Lung (tissue), 12 donors: ENCODE results near the gene CACNB4. TPM values are rescaled to one million over a fixed set of nuclear protein-coding genes. Genes with fewer than 3 reads are reported as not detected.

Source experiments
- ATAC-seq: fragments of 200-7000 bp; cut with Tn5 transposase; one replicate; pipeline ENCODE4 v1.9.1; 2020; ENCODE audit warnings: moderate number of reproducible peaks; ENCODE audit not compliant: insufficient read depth, low FRiP score
- DNase-seq, 3 donors: peaks; one replicate each; pipeline ENCODE4 v3.0.0-alpha.2; 2013 to 2017
- H3K27ac ChIP-seq, 2 donors: one replicate each; pipeline ENCODE4 v1.5.1; 2013; ENCODE audit warnings: mild to moderate bottlenecking in 2 of 2, moderate library complexity in 2 of 2, control low read depth in 1 of 2, inconsistent platforms in 1 of 2, low read depth in 1 of 2, low read length in 1 of 2
- H3K27me3 ChIP-seq, 3 donors: one replicate each; pipeline ENCODE4 v1.5.1; 2013; ENCODE audit warnings: low read length in 2 of 3; ENCODE audit not compliant: control insufficient read depth in 3 of 3, insufficient read depth in 3 of 3
- H3K36me3 ChIP-seq, 4 donors: one replicate each; pipeline ENCODE4 v1.5.1; 2013; ENCODE audit warnings: low read length in 4 of 4, mild to moderate bottlenecking in 1 of 4, moderate library complexity in 1 of 4; ENCODE audit not compliant: control insufficient read depth in 4 of 4, insufficient read depth in 4 of 4
- H3K4me1 ChIP-seq, 5 donors: one replicate each; pipeline ENCODE4 v1.5.1; 2013; ENCODE audit warnings: low read length in 5 of 5, mild to moderate bottlenecking in 2 of 5, moderate library complexity in 1 of 5; ENCODE audit not compliant: control insufficient read depth in 5 of 5, insufficient read depth in 5 of 5
- H3K4me3 ChIP-seq: one replicate; pipeline ENCODE4 v1.5.1; 2013; ENCODE audit warnings: mild to moderate bottlenecking, control low read depth, moderate library complexity
- H3K9ac ChIP-seq, 2 donors: one replicate each; pipeline ENCODE4 v1.5.1; 2013; ENCODE audit warnings: low read length in 2 of 2, control low read depth in 1 of 2; ENCODE audit not compliant: insufficient read depth in 1 of 2
- H3K9me3 ChIP-seq, 4 donors: one replicate each; pipeline ENCODE4 v1.5.1; 2013; ENCODE audit warnings: low read length in 3 of 4, mild to moderate bottlenecking in 1 of 4, moderate library complexity in 1 of 4; ENCODE audit not compliant: control insufficient read depth in 4 of 4, insufficient read depth in 3 of 4
- WGBS, 2 donors: extraction: QIAGEN DNeasy Blood & Tissue Kit; methylation state at CpG; one replicate each; pipeline ENCODE4 v1.1.7; 2013; 5-methylcytosine and 5-hydroxymethylcytosine counted together
- polyA plus RNA-seq, 2 donors: library from polyadenylated mRNA; stranded (reverse); fragments of 200-250 nt; gene quantifications; one replicate each; pipeline ENCODE4 v1.2.1, GENCODE V29; 2013
- total RNA-seq, 2 donors: library from RNA; depleted of rRNA in 1 of 2; stranded (reverse); fragments of >200 nt in 1 of 2; gene quantifications; one replicate each; pipeline ENCODE4 v1.2.1, GENCODE V29; 2014 to 2021
- TF ChIP-seq, protein P1 (sequence below): IDR thresholded peaks from 2 replicates; pipeline ENCODE4 v1.5.1; 2012; ENCODE audit warnings: mild to moderate bottlenecking; ENCODE audit errors: control extremely low read depth, extremely low read depth
- donor health status: control.
- donor health status: control.
- donor health status: Bipolar disorder and iron deficiency.
- donor health status: healthy.
- donor health status: DM: yes; HTN: yes; CAD: no.

CACNB4 gene
- total and polyA plus RNA-seq, 4 donors, result 0.57 to 10.9 (median 5.5) TPM

DNA sequence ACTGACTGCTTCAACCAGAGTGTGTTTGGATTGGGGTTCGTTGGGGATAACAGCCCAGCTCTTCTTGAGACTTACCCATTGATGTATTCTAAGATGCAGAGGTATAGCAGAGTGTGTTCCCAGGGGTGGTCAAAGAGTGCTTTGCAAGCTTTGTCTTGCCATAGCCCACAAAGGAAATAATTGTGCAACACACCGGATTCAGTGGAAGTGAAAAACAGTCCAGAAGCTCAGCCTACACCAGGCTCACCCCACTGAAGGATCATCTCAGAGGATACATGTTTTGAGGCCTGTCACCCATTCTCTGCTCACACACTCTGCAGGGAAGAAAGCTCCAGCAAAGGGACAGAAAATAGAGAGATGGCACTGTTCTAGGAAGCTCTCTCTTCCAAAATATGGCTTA, 9.6 kb downstream of the CACNB4 start:
- no peaks in the 10 kb centered on the region for H3K27me3 ChIP-seq
- no peak overlapping the region for H3K9ac ChIP-seq
- TF ChIP-seq, protein P1, sequence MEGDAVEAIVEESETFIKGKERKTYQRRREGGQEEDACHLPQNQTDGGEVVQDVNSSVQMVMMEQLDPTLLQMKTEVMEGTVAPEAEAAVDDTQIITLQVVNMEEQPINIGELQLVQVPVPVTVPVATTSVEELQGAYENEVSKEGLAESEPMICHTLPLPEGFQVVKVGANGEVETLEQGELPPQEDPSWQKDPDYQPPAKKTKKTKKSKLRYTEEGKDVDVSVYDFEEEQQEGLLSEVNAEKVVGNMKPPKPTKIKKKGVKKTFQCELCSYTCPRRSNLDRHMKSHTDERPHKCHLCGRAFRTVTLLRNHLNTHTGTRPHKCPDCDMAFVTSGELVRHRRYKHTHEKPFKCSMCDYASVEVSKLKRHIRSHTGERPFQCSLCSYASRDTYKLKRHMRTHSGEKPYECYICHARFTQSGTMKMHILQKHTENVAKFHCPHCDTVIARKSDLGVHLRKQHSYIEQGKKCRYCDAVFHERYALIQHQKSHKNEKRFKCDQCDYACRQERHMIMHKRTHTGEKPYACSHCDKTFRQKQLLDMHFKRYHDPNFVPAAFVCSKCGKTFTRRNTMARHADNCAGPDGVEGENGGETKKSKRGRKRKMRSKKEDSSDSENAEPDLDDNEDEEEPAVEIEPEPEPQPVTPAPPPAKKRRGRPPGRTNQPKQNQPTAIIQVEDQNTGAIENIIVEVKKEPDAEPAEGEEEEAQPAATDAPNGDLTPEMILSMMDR, result no peak
- no peak overlapping the region for H3K27ac ChIP-seq
- no peaks in the 10 kb centered on the region for H3K9me3 ChIP-seq
- 21 to 46% methylated on average over 2 of the region's 2 CpGs for WGBS, 2 donors
- ATAC-seq (no peak), DNase-seq (no peak)
- H3K4me3 ChIP-seq, result no peak overlapping the region
- no peaks in the 10 kb centered on the region for H3K36me3 ChIP-seq
- H3K4me1 ChIP-seq, result peaks cover 0 to 1% (median 0%) of the 10 kb centered on the region in 5 donors

DNA sequence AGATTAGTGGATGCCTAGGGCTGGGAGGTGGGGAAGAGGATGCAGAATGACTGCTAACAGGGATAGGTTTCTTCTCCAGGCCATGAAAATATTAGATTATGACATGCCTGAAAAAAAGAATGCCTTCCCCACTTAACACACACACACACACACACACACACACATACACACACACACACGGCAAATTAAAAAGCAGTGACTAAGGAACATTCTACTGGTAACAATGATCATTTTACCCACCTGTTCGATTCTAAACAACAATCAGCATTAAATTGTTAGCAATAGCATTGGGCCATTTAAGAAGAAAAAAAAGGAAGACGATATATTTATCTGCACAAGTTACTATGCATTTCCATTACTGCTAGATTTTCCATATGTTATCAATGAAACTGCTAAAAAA, 10.8 kb downstream of the CACNB4 start:
- Histone ChIP-seq H3K27ac (no peak overlapping the region), H3K9ac (no peak overlapping the region), H3K27me3 (no peaks in the 10 kb centered on the region), H3K4me1 (peaks cover 0 to 1% (median 0%) of the 10 kb centered on the region in 5 donors), H3K9me3 (no peaks in the 10 kb centered on the region), H3K4me3 (no peak overlapping the region), H3K36me3 (no peaks in the 10 kb centered on the region)
- TF ChIP-seq, protein P1, result no peak
- WGBS, 2 donors, result 70 to 79% methylated on average over 3 of the region's 3 CpGs
- DNase-seq (no peak), ATAC-seq (no peak)

DNA sequence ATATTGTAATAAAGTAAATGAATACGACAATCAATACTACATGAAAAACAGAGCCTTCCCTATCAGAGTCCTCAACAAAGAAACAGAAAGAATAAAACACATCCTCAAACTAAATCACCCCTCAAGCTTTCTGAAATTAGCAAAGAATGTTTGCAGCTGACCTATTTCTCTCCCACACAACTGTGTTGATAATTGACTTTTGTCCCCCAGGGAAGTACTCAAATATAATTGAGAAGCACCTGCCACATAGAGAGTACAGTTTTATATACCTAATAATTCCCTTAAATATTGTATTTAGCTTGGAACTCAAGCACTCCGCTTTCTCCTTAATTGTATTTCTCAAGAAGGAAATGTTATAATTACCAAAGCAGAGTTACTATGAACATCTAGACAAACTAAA, 12.6 kb downstream of the CACNB4 start:
- no peak overlapping the region for H3K4me3 ChIP-seq
- H3K27ac ChIP-seq, result no peak overlapping the region
- 93 to 97% methylated on average over 2 of the region's 2 CpGs for WGBS, 2 donors
- peaks cover 0 to 1% (median 0%) of the 10 kb centered on the region in 5 donors for H3K4me1 ChIP-seq
- no peak overlapping the region for H3K9ac ChIP-seq
- ATAC-seq, result no peak
- H3K36me3 ChIP-seq, result no peaks in the 10 kb centered on the region
- H3K9me3 ChIP-seq, result no peaks in the 10 kb centered on the region
- TF ChIP-seq, protein P1, result no peak
- no peaks in the 10 kb centered on the region for H3K27me3 ChIP-seq
- DNase-seq, result no peak

DNA sequence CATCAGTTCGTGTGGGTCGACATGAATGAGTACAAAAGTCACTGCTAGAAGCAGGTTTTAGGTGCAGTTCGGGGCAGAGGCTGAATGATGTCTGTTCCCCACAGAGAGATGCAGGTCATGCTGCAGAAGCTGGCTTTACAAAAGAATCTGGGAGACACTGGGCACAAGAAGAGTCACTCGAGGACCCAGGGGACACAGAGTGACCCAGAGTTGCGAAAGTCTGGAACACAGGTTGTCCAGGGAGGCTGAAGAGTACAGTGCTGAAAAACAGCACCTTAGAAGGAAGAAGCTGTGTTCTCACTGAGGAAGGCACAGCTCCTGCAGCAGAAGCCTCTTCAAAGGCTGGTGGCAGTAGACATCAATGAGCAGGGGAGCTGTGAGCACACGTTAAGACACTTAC, 14.8 kb downstream of the CACNB4 start:
- WGBS, 2 donors, result 81 to 89% methylated on average over 6 of the region's 6 CpGs
- Histone ChIP-seq H3K9ac (no peak overlapping the region), H3K4me3 (no peak overlapping the region), H3K36me3 (no peaks in the 10 kb centered on the region), H3K9me3 (no peaks in the 10 kb centered on the region), H3K27me3 (no peaks in the 10 kb centered on the region), H3K4me1 (no peaks in the 10 kb centered on the region), H3K27ac (no peak overlapping the region)
- TF ChIP-seq, protein P1, result no peak
- ATAC-seq (no peak), DNase-seq (no peak)
